Measurements from ENCODE around the gene CLP1.
A peak's percentile ranks its signal among the peaks of the same experiment; 100 is the strongest.

The CLP1 gene

DNA sequence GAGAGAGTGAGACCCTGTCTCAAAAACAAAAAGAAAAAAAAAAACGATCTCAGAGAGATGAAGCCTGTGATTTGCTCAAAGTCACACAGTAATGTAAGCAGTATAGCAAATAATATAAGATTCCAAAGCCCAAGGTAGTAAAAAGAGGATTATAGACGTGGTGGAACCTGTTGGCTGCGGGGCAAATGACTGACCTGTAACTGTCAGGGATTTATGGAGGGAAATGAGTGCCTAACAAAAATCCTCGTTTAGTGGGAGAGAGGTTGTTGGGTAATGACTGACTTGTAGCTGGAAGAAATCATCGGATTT is 723 bp upstream of the CLP1 start:
- Histone ChIP-seq H2AFZ (ENCODE audit: low read length) (peak overlapping the region; percentile 79), H3K23ac (ENCODE audit: low read depth, low read length, poor library complexity) (no peak overlapping the region), H3K4me1 (ENCODE audit: control insufficient read depth in 2 of 2, insufficient read depth in 1 of 2, low read depth in 1 of 2, low read length in 2 of 2) (peaks cover 4 to 10% of the 10 kb centered on the region in 2 donors), H3K4me3 (ENCODE audit: low read length in 2 of 2) (peak overlapping the region in 1 of 2 donors; percentile 56), H3K9ac (ENCODE audit: low read depth, low read length, poor library complexity) (no peak overlapping the region), H2BK120ac (ENCODE audit: low read depth, low read length) (no peak overlapping the region), H3K27ac (replicated peaks; ENCODE audit: low read length) (no peak overlapping the region), H3K9me3 (replicated peaks in 1 of 2; ENCODE audit: control insufficient read depth in 2 of 2, insufficient read depth in 1 of 2, low read depth in 1 of 2, low read length in 2 of 2) (no peaks in the 10 kb centered on the region), H3K4me2 (ENCODE audit: insufficient read depth, low read length, poor library complexity, severe bottlenecking) (no peak overlapping the region), H3K14ac (ENCODE audit: low read length) (no peak overlapping the region), H3K79me1 (ENCODE audit: low read depth, low read length) (peaks cover 5% of the 10 kb centered on the region), H3K4ac (ENCODE audit: low read length) (no peak overlapping the region), H2AK5ac (ENCODE audit: low read depth, low read length) (no peak overlapping the region), H2BK5ac (ENCODE audit: low read length) (no peak overlapping the region), H2BK15ac (ENCODE audit: low read length) (no peak overlapping the region), H3K27me3 (ENCODE audit: control insufficient read depth in 3 of 3, insufficient read depth in 3 of 3, low read depth in 1 of 3, low read length in 3 of 3) (no peaks in the 10 kb centered on the region), H2BK12ac (ENCODE audit: low read length) (no peak overlapping the region), H4K91ac (ENCODE audit: low read depth, low read length, poor library complexity) (no peak overlapping the region), H3K18ac (ENCODE audit: low read length) (no peak overlapping the region), H4K8ac (ENCODE audit: low read depth, low read length) (no peak overlapping the region), H3K36me3 (replicated peaks in 1 of 2; ENCODE audit: control insufficient read depth in 2 of 2, insufficient read depth in 2 of 2, low read length in 2 of 2) (peaks cover 13 to 29% of the 10 kb centered on the region in 2 donors)
- DNase-seq (ENCODE audit: low spot score): no peak
- no CpG with 5 or more reads among the region's 5 CpGs for WGBS, 2 donors (ENCODE audit: extremely low coverage in 2 of 2, insufficient read length in 2 of 2, insufficient replicate concordance in 1 of 2)

DNA sequence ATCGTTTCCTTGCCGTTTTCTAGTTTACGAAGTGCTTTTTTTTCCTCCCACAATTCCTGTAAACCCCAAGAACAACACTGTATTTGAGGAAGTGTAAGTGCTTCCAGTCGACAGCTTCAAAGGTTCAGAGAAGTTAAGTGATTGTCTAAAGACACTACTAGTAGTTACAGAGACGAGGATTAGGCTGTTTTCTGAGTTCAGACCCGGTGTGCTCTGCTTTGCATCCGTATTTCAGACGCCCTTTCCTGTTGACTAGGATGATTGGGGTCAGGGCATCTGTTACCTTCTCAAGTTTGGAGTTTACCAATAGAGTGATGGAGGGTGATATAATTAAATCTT is 430 bp downstream of the CLP1 start:
- Histone ChIP-seq H2BK5ac (ENCODE audit: low read length) (no peak overlapping the region), H2AK5ac (ENCODE audit: low read depth, low read length) (no peak overlapping the region), H3K4ac (ENCODE audit: low read length) (no peak overlapping the region), H2AFZ (ENCODE audit: low read length) (no peak overlapping the region), H4K91ac (ENCODE audit: low read depth, low read length, poor library complexity) (no peak overlapping the region), H2BK15ac (ENCODE audit: low read length) (no peak overlapping the region), H3K14ac (ENCODE audit: low read length) (no peak overlapping the region), H3K27me3 (ENCODE audit: control insufficient read depth in 3 of 3, insufficient read depth in 3 of 3, low read depth in 1 of 3, low read length in 3 of 3) (no peaks in the 10 kb centered on the region), H3K4me1 (ENCODE audit: control insufficient read depth in 2 of 2, insufficient read depth in 1 of 2, low read depth in 1 of 2, low read length in 2 of 2) (peaks cover 4 to 7% of the 10 kb centered on the region in 2 donors), H3K27ac (replicated peaks; ENCODE audit: low read length) (no peak overlapping the region), H3K9me3 (replicated peaks in 1 of 2; ENCODE audit: control insufficient read depth in 2 of 2, insufficient read depth in 1 of 2, low read depth in 1 of 2, low read length in 2 of 2) (no peaks in the 10 kb centered on the region), H2BK12ac (ENCODE audit: low read length) (no peak overlapping the region), H3K23ac (ENCODE audit: low read depth, low read length, poor library complexity) (no peak overlapping the region), H3K9ac (ENCODE audit: low read depth, low read length, poor library complexity) (peak overlapping the region; percentile 1), H3K79me1 (ENCODE audit: low read depth, low read length) (peaks cover 5% of the 10 kb centered on the region), H2BK120ac (ENCODE audit: low read depth, low read length) (no peak overlapping the region), H3K4me3 (ENCODE audit: low read length in 2 of 2) (peak overlapping the region; percentile 56 to 87), H3K36me3 (replicated peaks in 1 of 2; ENCODE audit: control insufficient read depth in 2 of 2, insufficient read depth in 2 of 2, low read length in 2 of 2) (peaks cover 15 to 39% of the 10 kb centered on the region in 2 donors), H3K18ac (ENCODE audit: low read length) (no peak overlapping the region), H3K4me2 (ENCODE audit: insufficient read depth, low read length, poor library complexity, severe bottlenecking) (peak overlapping the region; percentile 72), H4K8ac (ENCODE audit: low read depth, low read length) (no peak overlapping the region)
- WGBS, 2 donors (ENCODE audit: extremely low coverage in 2 of 2, insufficient read length in 2 of 2, insufficient replicate concordance in 1 of 2): no CpG with 5 or more reads among the region's 8 CpGs
- DNase-seq (ENCODE audit: low spot score): no peak

DNA sequence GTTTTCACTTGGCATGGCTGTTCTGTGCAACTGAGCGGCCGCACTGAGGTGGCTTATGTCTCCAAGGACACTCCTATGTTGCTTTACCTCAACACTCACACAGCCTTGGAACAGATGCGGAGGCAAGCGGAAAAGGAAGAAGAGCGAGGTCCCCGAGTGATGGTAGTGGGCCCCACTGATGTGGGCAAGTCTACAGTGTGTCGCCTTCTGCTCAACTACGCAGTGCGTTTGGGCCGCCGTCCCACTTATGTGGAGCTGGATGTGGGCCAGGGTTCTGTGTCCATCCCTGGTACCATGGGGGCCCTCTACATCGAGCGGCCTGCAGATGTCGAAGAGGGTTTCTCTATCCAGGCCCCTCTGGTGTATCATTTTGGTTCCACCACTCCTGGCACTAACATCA is 2.1 kb downstream of the CLP1 start:
- Histone ChIP-seq H2BK12ac (ENCODE audit: low read length) (no peak overlapping the region), H4K91ac (ENCODE audit: low read depth, low read length, poor library complexity) (no peak overlapping the region), H3K18ac (ENCODE audit: low read length) (no peak overlapping the region), H3K79me1 (ENCODE audit: low read depth, low read length) (peaks cover 5% of the 10 kb centered on the region), H3K4ac (ENCODE audit: low read length) (no peak overlapping the region), H3K23ac (ENCODE audit: low read depth, low read length, poor library complexity) (no peak overlapping the region), H3K9ac (ENCODE audit: low read depth, low read length, poor library complexity) (no peak overlapping the region), H2AK5ac (ENCODE audit: low read depth, low read length) (no peak overlapping the region), H3K4me2 (ENCODE audit: insufficient read depth, low read length, poor library complexity, severe bottlenecking) (no peak overlapping the region), H3K4me3 (ENCODE audit: low read length in 2 of 2) (no peak overlapping the region), H2BK15ac (ENCODE audit: low read length) (no peak overlapping the region), H2BK120ac (ENCODE audit: low read depth, low read length) (no peak overlapping the region), H2BK5ac (ENCODE audit: low read length) (no peak overlapping the region), H3K9me3 (replicated peaks in 1 of 2; ENCODE audit: control insufficient read depth in 2 of 2, insufficient read depth in 1 of 2, low read depth in 1 of 2, low read length in 2 of 2) (no peaks in the 10 kb centered on the region), H3K14ac (ENCODE audit: low read length) (no peak overlapping the region), H3K27ac (replicated peaks; ENCODE audit: low read length) (no peak overlapping the region), H2AFZ (ENCODE audit: low read length) (no peak overlapping the region), H4K8ac (ENCODE audit: low read depth, low read length) (no peak overlapping the region), H3K27me3 (ENCODE audit: control insufficient read depth in 3 of 3, insufficient read depth in 3 of 3, low read depth in 1 of 3, low read length in 3 of 3) (no peaks in the 10 kb centered on the region), H3K36me3 (replicated peaks in 1 of 2; ENCODE audit: control insufficient read depth in 2 of 2, insufficient read depth in 2 of 2, low read length in 2 of 2) (peaks cover 15 to 40% of the 10 kb centered on the region in 2 donors), H3K4me1 (ENCODE audit: control insufficient read depth in 2 of 2, insufficient read depth in 1 of 2, low read depth in 1 of 2, low read length in 2 of 2) (peaks cover 2 to 3% of the 10 kb centered on the region in 2 donors)
- DNase-seq (ENCODE audit: low spot score): no peak
- WGBS, 2 donors (ENCODE audit: extremely low coverage in 2 of 2, insufficient read length in 2 of 2, insufficient replicate concordance in 1 of 2): no CpG with 5 or more reads among the region's 14 CpGs

DNA sequence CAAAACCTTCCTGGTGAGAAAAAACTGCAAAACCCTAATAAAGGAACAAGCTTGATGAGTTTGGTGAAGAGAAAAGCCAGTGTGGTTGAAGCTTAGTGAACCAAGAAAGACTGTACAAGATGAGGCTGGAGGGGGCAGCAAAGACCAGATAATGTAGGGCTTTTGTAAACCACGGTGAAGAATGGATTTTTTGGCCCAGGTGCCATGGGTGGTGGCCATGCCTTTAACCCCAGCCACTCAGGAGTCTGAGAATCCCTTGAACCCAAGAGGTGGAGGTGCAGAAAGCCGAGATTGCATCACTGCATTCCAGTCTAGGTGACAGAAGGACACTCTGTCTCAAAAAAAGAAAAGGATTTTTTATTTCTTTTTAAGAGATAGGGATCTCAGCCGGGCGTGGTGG is 5.3 kb downstream of the CLP1 start:
- Histone ChIP-seq H2BK5ac (ENCODE audit: low read length) (no peak overlapping the region), H3K4me2 (ENCODE audit: insufficient read depth, low read length, poor library complexity, severe bottlenecking) (no peak overlapping the region), H3K27ac (replicated peaks; ENCODE audit: low read length) (no peak overlapping the region), H2BK120ac (ENCODE audit: low read depth, low read length) (no peak overlapping the region), H3K23ac (ENCODE audit: low read depth, low read length, poor library complexity) (no peak overlapping the region), H2AFZ (ENCODE audit: low read length) (no peak overlapping the region), H3K4me1 (ENCODE audit: control insufficient read depth in 2 of 2, insufficient read depth in 1 of 2, low read depth in 1 of 2, low read length in 2 of 2) (peaks cover 2 to 7% of the 10 kb centered on the region in 2 donors), H2BK15ac (ENCODE audit: low read length) (no peak overlapping the region), H3K4ac (ENCODE audit: low read length) (no peak overlapping the region), H4K8ac (ENCODE audit: low read depth, low read length) (peak overlapping the region; percentile 19), H4K91ac (ENCODE audit: low read depth, low read length, poor library complexity) (no peak overlapping the region), H3K27me3 (ENCODE audit: control insufficient read depth in 3 of 3, insufficient read depth in 3 of 3, low read depth in 1 of 3, low read length in 3 of 3) (no peaks in the 10 kb centered on the region), H3K14ac (ENCODE audit: low read length) (no peak overlapping the region), H3K36me3 (replicated peaks in 1 of 2; ENCODE audit: control insufficient read depth in 2 of 2, insufficient read depth in 2 of 2, low read length in 2 of 2) (peaks cover 15 to 40% of the 10 kb centered on the region in 2 donors), H3K9me3 (replicated peaks in 1 of 2; ENCODE audit: control insufficient read depth in 2 of 2, insufficient read depth in 1 of 2, low read depth in 1 of 2, low read length in 2 of 2) (no peaks in the 10 kb centered on the region), H3K18ac (ENCODE audit: low read length) (no peak overlapping the region), H3K4me3 (ENCODE audit: low read length in 2 of 2) (no peak overlapping the region), H2BK12ac (ENCODE audit: low read length) (no peak overlapping the region), H3K79me1 (ENCODE audit: low read depth, low read length) (peaks cover 5% of the 10 kb centered on the region), H3K9ac (ENCODE audit: low read depth, low read length, poor library complexity) (no peak overlapping the region), H2AK5ac (ENCODE audit: low read depth, low read length) (no peak overlapping the region)
- DNase-seq (ENCODE audit: low spot score): no peak
- no CpG with 5 or more reads among the region's 4 CpGs for WGBS, 2 donors (ENCODE audit: extremely low coverage in 2 of 2, insufficient read length in 2 of 2, insufficient replicate concordance in 1 of 2)

All from neuronal stem cell (in vitro differentiated cells).